Activated naive CD8-positive, alpha-beta T cell treated with anti-CD3 and anti-CD28 coated beads, Interleukin-2, amount 50 U/mL, for 24 hours (primary cell): Measurements from ENCODE around the gene ZBTB11.
"Not testable (repeated sequence)": the region's sequence is repeated elsewhere in the genome, so short reads cannot be mapped to it uniquely, and the experiment has no call there.

Experiments
- ATAC-seq: fragments of 150-1000 bp; cut with Tn5 transposase; one replicate; pipeline ENCODE4 v1.10.0; 2021
- DNase-seq: peaks from one replicate; pipeline ENCODE4 v3.0.0; 2021
- H3K27ac Mint-ChIP-seq: one replicate; pipeline ENCODE4 v1.8.0; 2021; ENCODE audit warnings: mild to moderate bottlenecking, mixed read lengths
- H3K27me3 Mint-ChIP-seq: one replicate; pipeline ENCODE4 v1.8.0; 2021; ENCODE audit warnings: mixed read lengths
- H3K36me3 Mint-ChIP-seq: one replicate; pipeline ENCODE4 v1.8.0; 2021; ENCODE audit warnings: low read depth, mixed read lengths
- H3K4me1 Mint-ChIP-seq: one replicate; pipeline ENCODE4 v1.8.0; 2021; ENCODE audit warnings: mixed read lengths
- H3K4me3 Mint-ChIP-seq: one replicate; pipeline ENCODE4 v1.8.0; 2021; ENCODE audit warnings: mild to moderate bottlenecking, moderate library complexity, mixed read lengths
- H3K9me3 Mint-ChIP-seq: one replicate; pipeline ENCODE4 v1.8.0; 2021; ENCODE audit warnings: mixed read lengths

The ZBTB11 gene, protein sequence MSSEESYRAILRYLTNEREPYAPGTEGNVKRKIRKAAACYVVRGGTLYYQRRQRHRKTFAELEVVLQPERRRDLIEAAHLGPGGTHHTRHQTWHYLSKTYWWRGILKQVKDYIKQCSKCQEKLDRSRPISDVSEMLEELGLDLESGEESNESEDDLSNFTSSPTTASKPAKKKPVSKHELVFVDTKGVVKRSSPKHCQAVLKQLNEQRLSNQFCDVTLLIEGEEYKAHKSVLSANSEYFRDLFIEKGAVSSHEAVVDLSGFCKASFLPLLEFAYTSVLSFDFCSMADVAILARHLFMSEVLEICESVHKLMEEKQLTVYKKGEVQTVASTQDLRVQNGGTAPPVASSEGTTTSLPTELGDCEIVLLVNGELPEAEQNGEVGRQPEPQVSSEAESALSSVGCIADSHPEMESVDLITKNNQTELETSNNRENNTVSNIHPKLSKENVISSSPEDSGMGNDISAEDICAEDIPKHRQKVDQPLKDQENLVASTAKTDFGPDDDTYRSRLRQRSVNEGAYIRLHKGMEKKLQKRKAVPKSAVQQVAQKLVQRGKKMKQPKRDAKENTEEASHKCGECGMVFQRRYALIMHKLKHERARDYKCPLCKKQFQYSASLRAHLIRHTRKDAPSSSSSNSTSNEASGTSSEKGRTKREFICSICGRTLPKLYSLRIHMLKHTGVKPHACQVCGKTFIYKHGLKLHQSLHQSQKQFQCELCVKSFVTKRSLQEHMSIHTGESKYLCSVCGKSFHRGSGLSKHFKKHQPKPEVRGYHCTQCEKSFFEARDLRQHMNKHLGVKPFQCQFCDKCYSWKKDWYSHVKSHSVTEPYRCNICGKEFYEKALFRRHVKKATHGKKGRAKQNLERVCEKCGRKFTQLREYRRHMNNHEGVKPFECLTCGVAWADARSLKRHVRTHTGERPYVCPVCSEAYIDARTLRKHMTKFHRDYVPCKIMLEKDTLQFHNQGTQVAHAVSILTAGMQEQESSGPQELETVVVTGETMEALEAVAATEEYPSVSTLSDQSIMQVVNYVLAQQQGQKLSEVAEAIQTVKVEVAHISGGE

GRCh38 chr3:101676765-101677435 is at the start of gene ZBTB11:
Gene ZBTB11, minus strand, starts transcription at chr3:101677132. Its CDS starts 218 bp downstream, at chr3:101676914.
- Mint-ChIP-seq H3K4me3 (peak within 1 kb of the TSS; percentile 97), H3K9me3 (no peaks in the 10 kb centered on the region), H3K27me3 (peaks cover 2% of the 10 kb centered on the region), H3K27ac (peak within 1 kb of the TSS; percentile 96), H3K4me1 (peaks cover 55% of the 10 kb centered on the region), H3K36me3 (peaks cover 57% of the 10 kb centered on the region)
- peak; percentile 100 for DNase-seq
- peak; percentile 72 for ATAC-seq

DNA sequence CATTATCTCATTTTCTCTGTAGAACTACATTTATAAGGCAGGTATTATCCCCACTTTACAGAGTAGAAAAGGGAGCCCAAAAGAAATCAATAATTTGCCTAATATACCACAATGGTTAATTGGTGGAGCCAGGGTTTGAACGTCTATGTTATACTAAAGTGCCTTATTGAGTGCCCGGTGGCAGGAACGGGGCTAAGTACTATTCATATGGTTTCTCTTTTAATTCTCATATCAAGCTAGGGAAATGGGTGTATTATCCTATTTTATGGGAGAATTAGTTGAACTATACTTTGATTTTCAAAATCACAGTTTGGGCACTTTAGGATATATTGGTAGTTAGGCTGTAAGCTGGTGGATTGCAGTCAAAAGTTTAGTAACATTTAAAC is 49.0 kb upstream of the ZBTB11 start:
- Mint-ChIP-seq H3K27ac (peak overlapping the region; percentile 91), H3K4me1 (peaks cover 33% of the 10 kb centered on the region)
- no peak for ATAC-seq

GRCh38 chr3:101725194-101725889 is 48.4 kb upstream of the ZBTB11 start:
- no peaks in the 10 kb centered on the region for H3K27me3 Mint-ChIP-seq
- peaks cover 19% of the 10 kb centered on the region for H3K36me3 Mint-ChIP-seq
- H3K4me3 Mint-ChIP-seq = peak overlapping the region; percentile 92
- H3K4me1 Mint-ChIP-seq = peaks cover 37% of the 10 kb centered on the region
- peak; percentile 33 for DNase-seq
- H3K9me3 Mint-ChIP-seq = no peaks in the 10 kb centered on the region
- no peak for ATAC-seq
- peak overlapping the region; percentile 91 for H3K27ac Mint-ChIP-seq

More for the DNA sequence above, 49.0 kb upstream of the ZBTB11 start:
- Mint-ChIP-seq H3K9me3 (no peaks in the 10 kb centered on the region), H3K36me3 (peaks cover 24% of the 10 kb centered on the region), H3K27me3 (no peaks in the 10 kb centered on the region), H3K4me3 (peak overlapping the region; percentile 92)
- no peak for DNase-seq

DNA sequence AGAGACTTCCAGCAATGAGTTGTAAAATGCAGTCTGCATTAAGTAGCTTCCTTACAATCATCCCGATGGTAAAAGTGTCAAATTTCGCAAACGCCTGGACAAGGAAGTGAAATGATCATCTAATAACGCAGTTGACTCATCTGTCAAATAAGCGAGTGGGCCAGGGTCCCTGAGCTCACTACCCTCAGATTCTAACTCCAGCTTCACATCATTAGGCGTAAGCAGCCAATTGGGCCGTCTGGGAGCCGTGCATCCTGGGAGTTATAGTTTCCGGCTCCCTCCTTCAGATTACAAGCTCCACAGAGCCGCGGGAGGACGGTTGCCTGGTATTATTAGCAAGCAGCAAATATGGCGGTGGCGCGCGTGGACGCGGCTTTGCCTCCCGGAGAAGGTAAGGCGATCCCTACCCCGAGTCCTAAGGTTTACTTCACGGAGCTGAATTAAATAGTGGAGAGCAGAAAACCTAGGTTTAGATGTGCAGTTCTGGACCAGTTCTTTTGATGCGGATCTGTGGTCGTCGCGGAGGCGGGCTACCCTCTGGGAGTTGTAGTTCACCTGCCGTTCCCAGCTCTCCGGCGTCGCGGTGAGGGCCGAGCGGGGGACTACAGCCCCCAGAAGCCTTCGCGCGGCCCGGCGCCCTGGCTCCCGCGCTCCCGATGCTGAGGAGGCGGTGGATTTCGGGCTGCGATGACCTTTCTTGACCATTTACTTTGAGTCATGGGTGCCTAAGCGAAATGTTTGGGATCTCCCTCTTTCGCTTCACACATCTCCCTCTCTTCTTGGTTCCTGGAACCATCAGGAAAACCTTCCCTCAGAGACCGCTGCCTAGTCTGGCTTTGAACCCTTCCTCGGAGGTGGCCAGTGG is 47.6 kb upstream of the ZBTB11 start, which contains the start of gene CEP97:
Gene CEP97, plus strand, starts transcription at position 286 of the 865 bp plus-strand sequence. Its CDS starts 63 bp downstream, at position 349.
- peaks cover 41% of the 10 kb centered on the region for H3K4me1 Mint-ChIP-seq
- no peaks in the 10 kb centered on the region for H3K9me3 Mint-ChIP-seq
- no peaks in the 10 kb centered on the region for H3K27me3 Mint-ChIP-seq
- H3K4me3 Mint-ChIP-seq = peak within 1 kb of the TSS; percentile 92
- peak; percentile 96 for ATAC-seq
- H3K27ac Mint-ChIP-seq = peak within 1 kb of the TSS; percentile 91
- peaks cover 13% of the 10 kb centered on the region for H3K36me3 Mint-ChIP-seq
- peak; percentile 90 for DNase-seq

GRCh38 chr3:101722394-101723173 is 45.7 kb upstream of the ZBTB11 start:
- Mint-ChIP-seq H3K4me1 (peaks cover 41% of the 10 kb centered on the region), H3K9me3 (no peaks in the 10 kb centered on the region), H3K27me3 (no peaks in the 10 kb centered on the region), H3K27ac (peak overlapping the region; percentile 76), H3K4me3 (peak overlapping the region; percentile 34), H3K36me3 (peaks cover 2% of the 10 kb centered on the region)
- DNase-seq = no peak
- ATAC-seq = no peak

DNA sequence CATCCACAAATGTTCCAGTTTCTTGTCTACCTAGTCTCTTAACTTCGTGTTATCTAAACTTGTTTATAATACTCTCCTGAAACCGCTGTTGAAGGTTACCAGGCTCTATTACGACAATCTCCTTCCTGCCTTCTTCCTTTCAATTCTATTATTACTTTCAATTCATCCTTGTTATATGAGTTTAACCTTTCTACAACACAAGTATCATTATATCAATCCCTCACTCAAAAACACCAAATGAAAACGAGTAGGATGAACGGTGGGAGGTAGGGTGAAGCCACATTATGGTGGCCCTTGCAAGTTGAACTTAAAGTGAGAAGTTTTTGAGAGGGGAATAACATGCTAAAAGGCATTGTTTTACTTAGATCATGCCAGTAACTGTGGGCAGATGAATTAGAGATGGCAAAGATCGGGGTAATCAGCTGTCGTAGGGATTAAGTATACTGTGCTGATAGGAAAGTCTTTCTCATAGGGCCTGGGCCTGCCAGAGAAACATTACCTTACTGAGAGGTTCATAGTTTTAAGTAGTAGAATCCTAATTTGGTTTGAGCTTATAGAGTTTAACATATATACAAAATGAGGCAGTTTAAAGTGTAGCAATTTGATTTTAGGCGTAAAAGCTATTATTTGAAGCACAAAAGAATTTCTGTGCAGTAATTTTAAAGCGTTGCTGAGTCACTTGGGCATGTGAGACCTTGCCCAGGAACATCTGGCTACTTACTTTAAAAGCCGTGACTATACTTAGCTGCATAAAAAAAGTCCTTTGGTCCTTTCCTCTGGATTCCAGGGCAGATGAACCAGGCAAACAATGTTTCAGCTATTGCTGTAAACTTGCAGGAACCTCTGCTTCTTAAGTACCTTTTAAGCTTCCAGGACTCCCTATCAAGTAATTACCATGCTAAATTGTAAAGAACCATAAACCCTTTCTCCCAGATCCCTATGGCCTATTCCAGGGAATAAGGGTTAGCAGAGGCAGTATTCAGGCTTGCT is 44.2 kb upstream of the ZBTB11 start:
- H3K27me3 Mint-ChIP-seq = no peaks in the 10 kb centered on the region
- H3K4me1 Mint-ChIP-seq = peaks cover 41% of the 10 kb centered on the region
- H3K36me3 Mint-ChIP-seq = no peaks in the 10 kb centered on the region
- DNase-seq (peak; percentile 10), ATAC-seq (peak; percentile 40)
- peak overlapping the region; percentile 76 for H3K27ac Mint-ChIP-seq
- H3K4me3 Mint-ChIP-seq = peak overlapping the region; percentile 23
- H3K9me3 Mint-ChIP-seq = no peaks in the 10 kb centered on the region

- Mint-ChIP-seq H3K4me1 (peaks cover 36% of the 10 kb centered on the region), H3K36me3 (no peaks in the 10 kb centered on the region), H3K9me3 (no peaks in the 10 kb centered on the region), H3K4me3 (no peak overlapping the region), H3K27ac (no peak overlapping the region), H3K27me3 (no peaks in the 10 kb centered on the region)
- DNase-seq (no peak), ATAC-seq (no peak)
Observed at GRCh38 chr3:101719604-101720185, 42.8 kb upstream of the ZBTB11 start.

GRCh38 chr3:101718455-101718854 is 41.5 kb upstream of the ZBTB11 start:
- H3K9me3 Mint-ChIP-seq = no peaks in the 10 kb centered on the region
- no peak overlapping the region for H3K27ac Mint-ChIP-seq
- peaks cover 28% of the 10 kb centered on the region for H3K4me1 Mint-ChIP-seq
- DNase-seq = no peak
- H3K27me3 Mint-ChIP-seq = no peaks in the 10 kb centered on the region
- H3K36me3 Mint-ChIP-seq = no peaks in the 10 kb centered on the region
- ATAC-seq = no peak
- H3K4me3 Mint-ChIP-seq = no peak overlapping the region

DNA sequence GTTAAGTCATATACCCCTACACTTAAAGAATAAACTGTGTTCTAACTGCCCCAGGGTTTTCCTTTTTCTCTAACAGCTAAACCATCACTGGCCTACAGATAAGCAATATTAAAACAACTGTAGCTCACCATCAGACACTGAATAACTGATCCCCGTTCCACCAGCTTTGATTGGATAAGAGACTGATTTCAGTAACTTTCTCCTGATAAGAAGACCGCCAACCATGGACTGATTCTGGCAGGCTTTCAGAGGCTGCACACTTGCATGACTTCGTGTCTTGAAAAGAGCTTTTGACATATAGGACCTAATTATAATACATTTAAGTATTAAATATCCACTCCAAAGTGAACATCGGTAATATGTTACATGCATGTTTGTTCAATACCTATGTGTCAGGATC is 32.2 kb upstream of the ZBTB11 start:
- DNase-seq (no peak), ATAC-seq (no peak)
- H3K27me3 Mint-ChIP-seq = no peaks in the 10 kb centered on the region
- no peak overlapping the region for H3K4me3 Mint-ChIP-seq
- no peaks in the 10 kb centered on the region for H3K9me3 Mint-ChIP-seq
- no peak overlapping the region for H3K27ac Mint-ChIP-seq
- H3K36me3 Mint-ChIP-seq = no peaks in the 10 kb centered on the region
- H3K4me1 Mint-ChIP-seq = no peaks in the 10 kb centered on the region

DNA sequence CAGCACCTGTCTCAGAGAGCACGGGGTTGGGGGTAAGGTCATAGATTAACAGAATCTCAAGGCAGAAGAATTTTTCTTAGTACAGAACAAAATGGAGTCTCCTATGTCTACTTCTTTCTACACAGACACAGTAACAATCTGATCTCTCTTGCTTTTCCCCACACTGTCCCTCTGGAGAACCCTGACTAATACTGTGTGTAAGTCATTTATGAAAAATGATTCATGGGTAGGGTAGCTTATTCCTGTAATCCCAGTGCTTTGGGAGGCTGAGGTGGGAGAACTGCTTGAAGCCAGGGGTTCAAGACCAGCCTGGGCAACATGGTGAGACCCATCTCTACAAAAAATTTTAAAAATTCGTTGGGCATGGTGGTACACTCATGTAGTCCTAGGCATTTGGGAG is 27.7 kb upstream of the ZBTB11 start:
- H3K27me3 Mint-ChIP-seq, H3K27ac Mint-ChIP-seq, H3K4me3 Mint-ChIP-seq, DNase-seq, H3K4me1 Mint-ChIP-seq, ATAC-seq, H3K36me3 Mint-ChIP-seq, H3K9me3 Mint-ChIP-seq: not testable (repeated sequence)

- ATAC-seq = no peak
- Mint-ChIP-seq H3K27me3 (no peaks in the 10 kb centered on the region), H3K36me3 (no peaks in the 10 kb centered on the region), H3K27ac (no peak overlapping the region), H3K9me3 (no peaks in the 10 kb centered on the region), H3K4me1 (no peaks in the 10 kb centered on the region), H3K4me3 (no peak overlapping the region)
- no peak for DNase-seq
Observed at GRCh38 chr3:101703169-101703568, 26.2 kb upstream of the ZBTB11 start.
